Caco-2 (cell line): ENCODE data around the gene RGS21. TPM values are rescaled to one million over a fixed set of nuclear protein-coding genes. Genes with fewer than 3 reads are reported as not detected.

Experiments used
- Bru-seq: library from RNA; stranded (reverse); fragments of 400-500 nt; gene quantifications from one replicate; lab custom pipeline; 2021; lab: Mats Ljungman, UMichigan
- BruChase-seq, 2 experiments: library from RNA; stranded (reverse); fragments of 400-500 nt; gene quantifications; one replicate each; lab custom pipeline; 2021; lab: Mats Ljungman, UMichigan
- BruUV-seq: library from RNA; stranded (reverse); fragments of 400-500 nt; replicated peaks from 2 replicates; lab custom pipeline; 2021; lab: Mats Ljungman, UMichigan
- CTCF ChIA-PET: fragments of 300-600 bp; sonication (Branson Sonifier 250); formaldehyde crosslinking; loops from one replicate; lab custom pipeline; 2022; ENCODE audit warnings: antibody characterized with exemption; lab: Charles Lee
- POLR2A ChIA-PET: fragments of 300-600 bp; sonication (Branson Sonifier 250); formaldehyde crosslinking; loops from one replicate; lab custom pipeline; 2022; ENCODE audit warnings: antibody characterized with exemption; lab: Charles Lee
- DNase-seq, 2 experiments: peaks; one replicate each; pipeline versions ENCODE4 v3.0.0 to v3.0.0-alpha.2; 2020 to 2022
- H3K27me3 ChIP-seq: replicated peaks from 2 replicates; pipeline ENCODE4 v1.6.0; 2011; ENCODE audit warnings: low read length; ENCODE audit not compliant: control insufficient read depth, insufficient read depth
- H3K36me3 ChIP-seq: 2 replicates; pipeline ENCODE4 v1.5.1; 2011; ENCODE audit warnings: low read length; ENCODE audit not compliant: control insufficient read depth, insufficient read depth
- H3K4me1 ChIP-seq: fragments of 250-450 bp; sonication (Bioruptor Pico); 2 replicates; pipeline ENCODE4 v1.5.1; 2020; ENCODE audit warnings: mild to moderate bottlenecking
- H3K4me3 ChIP-seq: 2 replicates; pipeline ENCODE4 v1.5.1; 2011; ENCODE audit warnings: low read depth, mild to moderate bottlenecking, control low read depth, low read length
- H3K9me3 ChIP-seq: fragments of 250-450 bp; sonication (Bioruptor Pico); 2 replicates; pipeline ENCODE4 v1.5.1; 2020; ENCODE audit warnings: mild to moderate bottlenecking, moderate library complexity
- H3K27ac Mint-ChIP-seq: one replicate; pipeline ENCODE4 v1.8.0; 2022; ENCODE audit warnings: mixed read lengths; ENCODE audit not compliant: unreplicated experiment
- H3K27me3 Mint-ChIP-seq: one replicate; pipeline ENCODE4 v1.8.0; 2022; ENCODE audit warnings: mixed read lengths; ENCODE audit not compliant: insufficient read depth, unreplicated experiment
- H3K36me3 Mint-ChIP-seq: one replicate; pipeline ENCODE4 v1.8.0; 2022; ENCODE audit warnings: mild to moderate bottlenecking, mixed read lengths; ENCODE audit not compliant: insufficient read depth, unreplicated experiment
- H3K4me1 Mint-ChIP-seq: one replicate; pipeline ENCODE4 v1.8.0; 2022; ENCODE audit warnings: low read depth, mixed read lengths; ENCODE audit not compliant: unreplicated experiment
- H3K4me3 Mint-ChIP-seq: one replicate; pipeline ENCODE4 v1.8.0; 2022; ENCODE audit warnings: mild to moderate bottlenecking, moderate library complexity, mixed read lengths; ENCODE audit not compliant: unreplicated experiment
- H3K9me3 Mint-ChIP-seq: one replicate; pipeline ENCODE4 v1.8.0; 2022; ENCODE audit warnings: mixed read lengths; ENCODE audit not compliant: unreplicated experiment
- intact Hi-C: fragments of 100-400 bp; cut with micrococcal nuclease; formaldehyde crosslinking; loops from one replicate; pipeline ENCODE4 v1.10.0; 2022; ENCODE audit not compliant: unreplicated experiment
- long read RNA-seq: library from polyadenylated mRNA; stranded (forward); transcript quantifications from one replicate; pipeline ENCODE4 v2.0.0, GENCODE V29; 2022
- total RNA-seq: library from RNA; stranded (reverse); gene quantifications from 2 replicates; pipeline ENCODE4 v1.2.3, GENCODE V29; 2022
- TF ChIP-seq, protein P1 (sequence below), 2 experiments: fragments of 200-600 bp in 1 of 2; IDR thresholded peaks; 1 replicate in 1 of 2; 2 replicates in 1 of 2; pipeline versions ENCODE4 v1.5.1 to v1.8.0; 2011 to 2022; ENCODE audit warnings: antibody characterized with exemption in 1 of 2, control low read depth in 1 of 2, inconsistent platforms in 1 of 2, low read depth in 1 of 2, low read length in 1 of 2, mild to moderate bottlenecking in 1 of 2, moderate library complexity in 1 of 2; ENCODE audit not compliant: insufficient read depth in 1 of 2, severe bottlenecking in 1 of 2, unreplicated experiment in 1 of 2

RGS21 gene, protein sequence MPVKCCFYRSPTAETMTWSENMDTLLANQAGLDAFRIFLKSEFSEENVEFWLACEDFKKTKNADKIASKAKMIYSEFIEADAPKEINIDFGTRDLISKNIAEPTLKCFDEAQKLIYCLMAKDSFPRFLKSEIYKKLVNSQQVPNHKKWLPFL
- not detected in 2 replicates for total RNA-seq
- Bru-seq, nascent RNA: not detected
- percentile 2 among the genes with signal in this experiment for BruChase-seq, experiment 1, labeled RNA remaining after a 2-hour chase
- BruChase-seq, experiment 2, labeled RNA remaining after a 6-hour chase: not detected
- long read RNA-seq: 0 reads

DNA sequence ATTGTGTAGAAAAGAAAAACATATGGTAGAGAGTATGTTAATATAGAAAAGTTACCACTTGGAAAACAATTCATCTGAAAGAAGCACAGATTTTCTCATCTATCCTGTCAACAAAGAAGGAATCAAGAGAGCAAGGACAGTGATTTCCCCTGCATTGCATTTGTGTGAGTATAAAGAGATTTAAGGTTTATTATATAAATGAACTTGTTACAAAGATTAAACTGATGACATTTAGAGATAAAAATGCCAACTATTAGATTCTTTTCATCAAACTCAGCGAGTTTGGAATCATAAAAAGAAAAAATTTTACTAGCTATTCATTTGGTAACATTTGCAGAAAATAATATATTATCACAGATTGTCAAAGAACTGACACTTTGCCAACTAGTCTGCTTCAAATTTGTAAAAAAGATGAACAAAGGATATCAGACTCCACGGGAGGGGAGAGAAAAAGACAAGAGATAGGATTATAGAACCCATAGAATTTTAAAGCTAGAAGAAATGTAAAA, at the start of gene RGS21:
TSS of gene RGS21 (plus strand) at position 51 of the 509 bp plus-strand sequence. CDS start 26,045 bp downstream, outside the sequence.
- ChIA-PET CTCF (no interaction called here), POLR2A (no interaction called here)
- Mint-ChIP-seq H3K36me3 (no peaks in the 10 kb centered on the region), H3K27ac (no peak within 1 kb of the TSS), H3K27me3 (no peaks in the 10 kb centered on the region), H3K4me3 (no peak within 1 kb of the TSS), H3K9me3 (no peaks in the 10 kb centered on the region), H3K4me1 (no peaks in the 10 kb centered on the region)
- no TSS peak for BruUV-seq
- Histone ChIP-seq H3K4me3 (no peak within 1 kb of the TSS), H3K9me3 (no peaks in the 10 kb centered on the region), H3K27me3 (no peaks in the 10 kb centered on the region), H3K36me3 (no peaks in the 10 kb centered on the region), H3K4me1 (no peaks in the 10 kb centered on the region)
- no peak for DNase-seq
- intact Hi-C loops: no loop called here
- TF ChIP-seq, protein P1, sequence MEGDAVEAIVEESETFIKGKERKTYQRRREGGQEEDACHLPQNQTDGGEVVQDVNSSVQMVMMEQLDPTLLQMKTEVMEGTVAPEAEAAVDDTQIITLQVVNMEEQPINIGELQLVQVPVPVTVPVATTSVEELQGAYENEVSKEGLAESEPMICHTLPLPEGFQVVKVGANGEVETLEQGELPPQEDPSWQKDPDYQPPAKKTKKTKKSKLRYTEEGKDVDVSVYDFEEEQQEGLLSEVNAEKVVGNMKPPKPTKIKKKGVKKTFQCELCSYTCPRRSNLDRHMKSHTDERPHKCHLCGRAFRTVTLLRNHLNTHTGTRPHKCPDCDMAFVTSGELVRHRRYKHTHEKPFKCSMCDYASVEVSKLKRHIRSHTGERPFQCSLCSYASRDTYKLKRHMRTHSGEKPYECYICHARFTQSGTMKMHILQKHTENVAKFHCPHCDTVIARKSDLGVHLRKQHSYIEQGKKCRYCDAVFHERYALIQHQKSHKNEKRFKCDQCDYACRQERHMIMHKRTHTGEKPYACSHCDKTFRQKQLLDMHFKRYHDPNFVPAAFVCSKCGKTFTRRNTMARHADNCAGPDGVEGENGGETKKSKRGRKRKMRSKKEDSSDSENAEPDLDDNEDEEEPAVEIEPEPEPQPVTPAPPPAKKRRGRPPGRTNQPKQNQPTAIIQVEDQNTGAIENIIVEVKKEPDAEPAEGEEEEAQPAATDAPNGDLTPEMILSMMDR (IDR thresholded peaks at IDR 0.05; ENCODE audit: insufficient read depth in 1 of 2, low read depth in 1 of 2, low read length in 1 of 2, severe bottlenecking in 1 of 2, unreplicated experiment in 1 of 2): no peak

GRCh38 chr1:192268468-192269052, 48.2 kb upstream of the RGS21 start:
- POLR2A ChIA-PET: no interaction called here
- no peaks in the 10 kb centered on the region for H3K9me3 Mint-ChIP-seq
- intact Hi-C loops: no loop called here
- H3K4me3 Mint-ChIP-seq: no peak overlapping the region
- CTCF ChIA-PET: no interaction called here
- no peaks in the 10 kb centered on the region for H3K4me1 Mint-ChIP-seq
- H3K36me3 ChIP-seq: no peaks in the 10 kb centered on the region
- no peak overlapping the region for H3K27ac Mint-ChIP-seq
- H3K27me3 Mint-ChIP-seq: peaks cover 7% of the 10 kb centered on the region
- no peaks in the 10 kb centered on the region for H3K27me3 ChIP-seq
- DNase-seq: no peak
- H3K36me3 Mint-ChIP-seq: no peaks in the 10 kb centered on the region
- BruUV-seq: no TSS peak
- 0 out of 2 replicates have a peak, but pooled peaks cover 3% of the 10 kb centered on the region for H3K9me3 ChIP-seq
- H3K4me1 ChIP-seq: no peaks in the 10 kb centered on the region
- TF ChIP-seq, protein P1 (IDR thresholded peaks at IDR 0.05; ENCODE audit: insufficient read depth in 1 of 2, low read depth in 1 of 2, low read length in 1 of 2, severe bottlenecking in 1 of 2, unreplicated experiment in 1 of 2): no peak
- H3K4me3 ChIP-seq: no peak overlapping the region

DNA sequence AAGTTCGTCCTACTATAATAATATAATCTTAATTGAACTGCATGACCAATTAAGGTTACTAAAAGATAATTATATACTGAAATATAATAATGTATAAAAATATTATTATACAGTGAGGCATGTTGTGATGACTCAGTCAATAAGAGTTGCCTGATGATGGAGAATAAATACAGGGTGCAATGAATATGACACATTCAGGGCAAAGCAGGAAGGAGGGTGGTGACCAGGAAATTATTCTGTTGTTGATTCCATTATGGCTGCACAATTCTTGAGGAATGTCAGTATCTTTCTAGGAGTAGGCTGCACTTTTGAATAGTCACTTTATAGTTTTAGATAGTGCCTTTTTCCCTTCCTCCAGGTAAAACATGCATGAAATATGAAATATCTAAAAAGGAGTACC, 46.4 kb upstream of the RGS21 start:
- DNase-seq: no peak
- CTCF ChIA-PET: no interaction called here

More for the DNA sequence above, 46.4 kb upstream of the RGS21 start:
- H3K36me3 Mint-ChIP-seq: no peaks in the 10 kb centered on the region
- BruUV-seq: no TSS peak
- H3K9me3 Mint-ChIP-seq: no peaks in the 10 kb centered on the region
- no peak overlapping the region for H3K27ac Mint-ChIP-seq
- no peak overlapping the region for H3K4me3 Mint-ChIP-seq
- POLR2A ChIA-PET: no interaction called here
- Histone ChIP-seq H3K9me3 (no peaks in the 10 kb centered on the region), H3K36me3 (no peaks in the 10 kb centered on the region), H3K4me1 (no peaks in the 10 kb centered on the region), H3K27me3 (no peaks in the 10 kb centered on the region), H3K4me3 (no peak overlapping the region)
- H3K4me1 Mint-ChIP-seq: no peaks in the 10 kb centered on the region
- H3K27me3 Mint-ChIP-seq: peaks cover 9% of the 10 kb centered on the region
- intact Hi-C loops: no loop called here
- TF ChIP-seq, protein P1 (IDR thresholded peaks at IDR 0.05; ENCODE audit: insufficient read depth in 1 of 2, low read depth in 1 of 2, low read length in 1 of 2, severe bottlenecking in 1 of 2, unreplicated experiment in 1 of 2): no peak
